Astrocyte (in vitro differentiated cells and primary cell): ENCODE measurements around the gene SUN5. TPM values are rescaled to one million over a fixed set of nuclear protein-coding genes. Genes with fewer than 3 reads are reported as not detected.

Experiments used
- DNase-seq: peaks from one replicate; pipeline ENCODE4 v3.0.0-alpha.2; 2010; ENCODE audit warnings: low read depth
- FAIRE-seq: peaks from 2 replicates; lab custom pipeline; 2011; peaks lifted over from hg19 to GRCh38; lab: Jason Lieb, UNC
- H2AFZ ChIP-seq: 2 replicates; pipeline ENCODE4 v1.6.0; 2012; ENCODE audit warnings: low read depth, low read length, inconsistent platforms
- H3K27ac ChIP-seq: 2 replicates; pipeline ENCODE4 v1.5.1; 2011; ENCODE audit warnings: low read depth, low read length, inconsistent platforms
- H3K27me3 ChIP-seq: 2 replicates; pipeline ENCODE4 v1.6.0; 2011; ENCODE audit warnings: low read length, inconsistent platforms; ENCODE audit not compliant: insufficient read depth
- H3K36me3 ChIP-seq: 2 replicates; pipeline ENCODE4 v1.5.1; 2011; ENCODE audit warnings: low read length, inconsistent platforms; ENCODE audit not compliant: insufficient read depth
- H3K4me1 ChIP-seq: 2 replicates; pipeline ENCODE4 v1.5.1; 2011; ENCODE audit warnings: low read length, inconsistent platforms; ENCODE audit not compliant: insufficient read depth
- H3K4me2 ChIP-seq: 2 replicates; pipeline ENCODE4 v1.6.0; 2012; ENCODE audit warnings: low read length, inconsistent platforms
- H3K4me3 ChIP-seq: 2 replicates; pipeline ENCODE4 v1.5.1; 2011; ENCODE audit warnings: low read depth, mild to moderate bottlenecking, low read length, inconsistent platforms; ENCODE audit not compliant: insufficient read depth
- H3K79me2 ChIP-seq: 2 replicates; pipeline ENCODE4 v1.6.0; 2012; ENCODE audit warnings: mild to moderate bottlenecking, low read length, inconsistent platforms; ENCODE audit not compliant: insufficient read depth
- H3K9ac ChIP-seq: 2 replicates; pipeline ENCODE4 v1.6.0; 2012; ENCODE audit warnings: mild to moderate bottlenecking, low read length, inconsistent platforms
- H3K9me3 ChIP-seq: 2 replicates; pipeline ENCODE4 v1.5.1; 2012; ENCODE audit warnings: low read depth, mild to moderate bottlenecking, low read length, inconsistent platforms; ENCODE audit not compliant: insufficient read depth
- H4K20me1 ChIP-seq: 2 replicates; pipeline ENCODE4 v1.6.0; 2012; ENCODE audit warnings: low read length, inconsistent platforms; ENCODE audit not compliant: insufficient read depth
- H3K27ac Mint-ChIP-seq: one replicate; pipeline ENCODE4 v1.8.0; 2021; ENCODE audit warnings: mild to moderate bottlenecking, mixed read lengths; ENCODE audit not compliant: unreplicated experiment
- H3K27me3 Mint-ChIP-seq: one replicate; pipeline ENCODE4 v1.8.0; 2021; ENCODE audit warnings: low read depth, mixed read lengths; ENCODE audit not compliant: unreplicated experiment
- H3K36me3 Mint-ChIP-seq: one replicate; pipeline ENCODE4 v1.8.0; 2021; ENCODE audit warnings: low read depth, mixed read lengths; ENCODE audit not compliant: unreplicated experiment
- H3K4me1 Mint-ChIP-seq: one replicate; pipeline ENCODE4 v1.8.0; 2021; ENCODE audit warnings: low read depth, mixed read lengths; ENCODE audit not compliant: unreplicated experiment
- H3K4me3 Mint-ChIP-seq: one replicate; pipeline ENCODE4 v1.8.0; 2021; ENCODE audit warnings: mild to moderate bottlenecking, moderate library complexity, mixed read lengths; ENCODE audit not compliant: unreplicated experiment
- H3K9me3 Mint-ChIP-seq: one replicate; pipeline ENCODE4 v1.8.0; 2021; ENCODE audit warnings: mild to moderate bottlenecking, mixed read lengths; ENCODE audit not compliant: unreplicated experiment
- EZH2 ChIP-seq: IDR thresholded peaks from 2 replicates; pipeline ENCODE4 v1.6.1; 2012; ENCODE audit warnings: mild to moderate bottlenecking, low read length, inconsistent platforms; ENCODE audit not compliant: insufficient read depth
- total RNA-seq: library from RNA; stranded (reverse); gene quantifications from 2 replicates; pipeline ENCODE4 v1.2.1, GENCODE V29; 2021
- TF ChIP-seq, protein P1 (sequence below): IDR thresholded peaks from 2 replicates; pipeline ENCODE4 v1.5.1; 2011; ENCODE audit warnings: low read depth, mild to moderate bottlenecking, inconsistent platforms, low read length, moderate library complexity; ENCODE audit not compliant: insufficient read depth

Gene SUN5
- total RNA-seq, 1 donor from 2014 or later: not detected

DNA sequence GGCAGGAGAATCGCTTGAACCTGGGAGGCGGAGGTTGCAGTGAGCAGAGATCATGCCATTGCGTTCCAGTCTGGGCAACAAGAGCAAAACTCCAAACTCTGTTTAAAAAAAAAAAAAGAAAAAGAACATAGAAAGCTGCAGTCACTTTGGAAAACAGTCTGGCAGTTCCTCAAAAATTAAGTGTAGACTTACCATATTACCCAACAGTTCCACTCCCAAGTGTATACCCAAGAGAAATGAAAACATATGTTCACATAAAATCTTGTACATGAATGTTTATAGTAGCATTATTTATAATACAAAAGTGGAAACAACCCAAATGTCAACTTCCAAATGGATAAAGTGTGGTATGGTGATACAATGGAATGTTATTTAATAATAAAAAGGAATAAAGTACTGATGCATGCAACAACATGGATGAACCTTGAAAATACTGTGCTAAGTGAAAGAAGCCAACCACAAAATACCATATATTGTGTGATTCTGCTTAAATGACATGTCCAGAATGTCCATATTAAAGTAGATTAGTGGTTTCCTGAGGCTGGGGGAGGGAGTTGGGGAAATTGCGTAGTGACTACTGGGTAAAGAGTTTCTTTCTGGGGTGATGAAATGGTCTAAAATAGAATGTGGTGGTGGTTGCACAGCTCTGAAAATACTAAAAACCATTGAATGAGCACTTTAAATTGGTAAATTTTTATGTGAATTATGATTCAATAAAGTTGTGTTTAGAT is 62.9 kb downstream of the SUN5 start:
- peaks cover 2% of the 10 kb centered on the region for H3K9me3 Mint-ChIP-seq
- no peak overlapping the region for H3K9ac ChIP-seq
- H3K4me3 ChIP-seq: no peak overlapping the region
- no peaks in the 10 kb centered on the region for H3K9me3 ChIP-seq
- H3K4me3 Mint-ChIP-seq: no peak overlapping the region
- no peak overlapping the region for H3K27ac Mint-ChIP-seq
- H3K27me3 ChIP-seq: no peaks in the 10 kb centered on the region
- H3K27ac ChIP-seq: no peak overlapping the region
- no peaks in the 10 kb centered on the region for H4K20me1 ChIP-seq
- H3K36me3 ChIP-seq: no peaks in the 10 kb centered on the region
- no peak overlapping the region for H3K4me2 ChIP-seq
- DNase-seq (no peak), FAIRE-seq (no peak)
- no peaks in the 10 kb centered on the region for H3K4me1 Mint-ChIP-seq
- no peaks in the 10 kb centered on the region for H3K36me3 Mint-ChIP-seq
- H3K27me3 Mint-ChIP-seq: peaks cover 9% of the 10 kb centered on the region
- no peak for TF ChIP-seq EZH2
- TF ChIP-seq, protein P1, sequence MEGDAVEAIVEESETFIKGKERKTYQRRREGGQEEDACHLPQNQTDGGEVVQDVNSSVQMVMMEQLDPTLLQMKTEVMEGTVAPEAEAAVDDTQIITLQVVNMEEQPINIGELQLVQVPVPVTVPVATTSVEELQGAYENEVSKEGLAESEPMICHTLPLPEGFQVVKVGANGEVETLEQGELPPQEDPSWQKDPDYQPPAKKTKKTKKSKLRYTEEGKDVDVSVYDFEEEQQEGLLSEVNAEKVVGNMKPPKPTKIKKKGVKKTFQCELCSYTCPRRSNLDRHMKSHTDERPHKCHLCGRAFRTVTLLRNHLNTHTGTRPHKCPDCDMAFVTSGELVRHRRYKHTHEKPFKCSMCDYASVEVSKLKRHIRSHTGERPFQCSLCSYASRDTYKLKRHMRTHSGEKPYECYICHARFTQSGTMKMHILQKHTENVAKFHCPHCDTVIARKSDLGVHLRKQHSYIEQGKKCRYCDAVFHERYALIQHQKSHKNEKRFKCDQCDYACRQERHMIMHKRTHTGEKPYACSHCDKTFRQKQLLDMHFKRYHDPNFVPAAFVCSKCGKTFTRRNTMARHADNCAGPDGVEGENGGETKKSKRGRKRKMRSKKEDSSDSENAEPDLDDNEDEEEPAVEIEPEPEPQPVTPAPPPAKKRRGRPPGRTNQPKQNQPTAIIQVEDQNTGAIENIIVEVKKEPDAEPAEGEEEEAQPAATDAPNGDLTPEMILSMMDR: no peak
- no peaks in the 10 kb centered on the region for H3K79me2 ChIP-seq
- H3K4me1 ChIP-seq: no peaks in the 10 kb centered on the region
- H2AFZ ChIP-seq: no peak overlapping the region

DNA sequence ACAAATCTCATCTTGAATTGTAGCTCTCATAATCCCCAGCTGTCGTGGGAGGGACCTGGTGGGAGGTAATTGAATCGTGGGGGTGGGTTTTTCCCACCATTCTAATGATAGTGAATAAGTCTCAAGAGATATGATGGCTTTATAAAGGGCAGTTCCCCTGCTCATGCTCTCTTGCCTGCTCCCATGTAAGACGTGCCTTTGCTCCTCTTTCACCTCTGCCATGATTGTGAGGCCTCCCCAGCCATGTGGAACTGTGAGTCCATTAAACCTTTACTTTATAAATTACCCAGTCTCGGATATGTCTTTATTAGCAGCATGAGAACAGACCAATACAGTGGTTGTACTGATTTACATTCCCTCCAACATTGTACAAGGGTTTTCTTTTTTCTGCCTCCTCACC is 69.7 kb downstream of the SUN5 start:
- no peaks in the 10 kb centered on the region for H3K36me3 ChIP-seq
- Mint-ChIP-seq H3K4me1 (no peaks in the 10 kb centered on the region), H3K36me3 (peaks cover 2% of the 10 kb centered on the region), H3K27me3 (no peaks in the 10 kb centered on the region), H3K27ac (no peak overlapping the region), H3K9me3 (no peaks in the 10 kb centered on the region), H3K4me3 (no peak overlapping the region)
- TF ChIP-seq, protein P1: no peak
- TF ChIP-seq EZH2: no peak
- no peaks in the 10 kb centered on the region for H3K79me2 ChIP-seq
- FAIRE-seq (no peak), DNase-seq (no peak)
- H3K4me1 ChIP-seq: no peaks in the 10 kb centered on the region
- H2AFZ ChIP-seq: no peak overlapping the region
- no peak overlapping the region for H3K4me2 ChIP-seq
- no peaks in the 10 kb centered on the region for H3K9me3 ChIP-seq
- no peaks in the 10 kb centered on the region for H3K27me3 ChIP-seq
- no peak overlapping the region for H3K9ac ChIP-seq
- no peaks in the 10 kb centered on the region for H4K20me1 ChIP-seq
- H3K27ac ChIP-seq: no peak overlapping the region
- no peak overlapping the region for H3K4me3 ChIP-seq

Other genes with a start within 250 kb of the SUN5 start
- gene DNMT3B, start 242.0 kb downstream of the SUN5 start, total RNA-seq: 5.0 and 5.6 TPM in 2 replicates
- gene MAPRE1, start 184.5 kb downstream of the SUN5 start, total RNA-seq: 153 and 166 TPM in 2 replicates
- gene EFCAB8, start 145.5 kb downstream of the SUN5 start, total RNA-seq: 0.41 and 0.65 TPM in 2 replicates
- gene BPIFB2, start 3.3 kb upstream of the SUN5 start, total RNA-seq: not detected in 2 replicates
- not detected in 2 replicates for gene BPIFB6, start 27.2 kb upstream of the SUN5 start, total RNA-seq
- gene BPIFB3, start 49.5 kb upstream of the SUN5 start, total RNA-seq: not detected in 2 replicates
- not detected in 2 replicates for gene BPIFB4, start 75.2 kb upstream of the SUN5 start, total RNA-seq
- gene BPIFA2, start 163.7 kb upstream of the SUN5 start, total RNA-seq: not detected in 2 replicates
- gene BPIFA3, start 212.9 kb upstream of the SUN5 start, total RNA-seq: not detected in 2 replicates
- gene BPIFA1, start 231.6 kb upstream of the SUN5 start, total RNA-seq: not detected in 2 replicates